ENCODE results near the gene KIF2A. TPM values are rescaled to one million over a fixed set of nuclear protein-coding genes. Genes with fewer than 3 reads are reported as not detected.

The KIF2A gene
- total and polyA plus RNA-seq, 4 donors: 3.5 to 64.3 (median 20.3) TPM

DNA sequence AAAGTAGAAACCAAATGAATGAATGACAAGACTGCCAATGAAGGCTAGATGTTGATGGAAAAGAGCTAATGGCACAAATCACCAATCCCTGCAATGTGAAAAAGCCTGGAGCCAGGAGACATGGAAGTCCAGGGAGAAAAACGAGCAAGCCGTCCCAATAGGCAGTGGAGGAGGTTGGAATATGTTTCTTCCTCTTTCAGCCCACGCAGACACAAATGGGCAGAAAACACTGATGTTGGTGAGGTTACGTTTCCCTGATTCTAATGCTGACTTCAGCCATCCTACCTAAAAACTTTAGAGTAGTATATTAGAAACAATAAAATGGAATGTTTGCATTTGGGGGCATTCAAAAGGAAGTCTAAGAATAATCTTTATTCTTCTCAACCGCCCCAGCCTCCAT, 23.9 kb upstream of the KIF2A start:
- 59 to 63% methylated on average over 5 of the region's 5 CpGs for WGBS, 2 donors
- Histone ChIP-seq H3K36me3 (ENCODE audit: control insufficient read depth in 4 of 4, insufficient read depth in 4 of 4, low read length in 4 of 4) (no peaks in the 10 kb centered on the region), H3K4me3 (no peak overlapping the region)

DNA sequence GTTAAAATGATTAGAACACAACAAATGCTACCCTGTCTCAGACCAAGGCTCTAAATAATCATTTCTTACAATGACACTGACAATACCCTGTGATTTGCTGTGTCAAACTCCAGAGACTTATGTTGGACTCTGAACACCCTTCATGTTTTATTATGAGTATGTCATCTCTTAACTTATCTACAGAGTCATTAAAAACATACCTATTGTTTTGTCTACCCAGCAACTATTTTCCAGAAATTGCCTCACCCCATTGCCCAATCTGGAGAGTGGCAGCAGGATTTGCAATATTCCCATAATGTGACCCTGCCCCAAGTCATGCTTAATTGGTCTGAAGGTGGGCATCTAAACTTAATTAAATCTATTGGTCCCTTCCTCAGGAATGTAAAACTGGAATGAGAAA, 23.0 kb upstream of the KIF2A start:
- ATAC-seq (ENCODE audit: insufficient read depth, low FRiP score) (no peak), DNase-seq (no peak)
- Histone ChIP-seq H3K27ac (ENCODE audit: low read depth in 1 of 2, low read length in 1 of 2) (no peak overlapping the region), H3K9ac (ENCODE audit: insufficient read depth in 1 of 2, low read length in 2 of 2) (no peak overlapping the region), H3K27me3 (ENCODE audit: control insufficient read depth in 3 of 3, insufficient read depth in 3 of 3, low read length in 2 of 3) (peaks cover 0 to 2% (median 0%) of the 10 kb centered on the region in 3 donors), H3K4me1 (ENCODE audit: control insufficient read depth in 5 of 5, insufficient read depth in 5 of 5, low read length in 5 of 5) (no peaks in the 10 kb centered on the region), H3K9me3 (ENCODE audit: control insufficient read depth in 4 of 4, insufficient read depth in 3 of 4, low read length in 3 of 4) (no peaks in the 10 kb centered on the region), H3K4me3 (no peak overlapping the region), H3K36me3 (ENCODE audit: control insufficient read depth in 4 of 4, insufficient read depth in 4 of 4, low read length in 4 of 4) (no peaks in the 10 kb centered on the region)
- TF ChIP-seq, protein P1, sequence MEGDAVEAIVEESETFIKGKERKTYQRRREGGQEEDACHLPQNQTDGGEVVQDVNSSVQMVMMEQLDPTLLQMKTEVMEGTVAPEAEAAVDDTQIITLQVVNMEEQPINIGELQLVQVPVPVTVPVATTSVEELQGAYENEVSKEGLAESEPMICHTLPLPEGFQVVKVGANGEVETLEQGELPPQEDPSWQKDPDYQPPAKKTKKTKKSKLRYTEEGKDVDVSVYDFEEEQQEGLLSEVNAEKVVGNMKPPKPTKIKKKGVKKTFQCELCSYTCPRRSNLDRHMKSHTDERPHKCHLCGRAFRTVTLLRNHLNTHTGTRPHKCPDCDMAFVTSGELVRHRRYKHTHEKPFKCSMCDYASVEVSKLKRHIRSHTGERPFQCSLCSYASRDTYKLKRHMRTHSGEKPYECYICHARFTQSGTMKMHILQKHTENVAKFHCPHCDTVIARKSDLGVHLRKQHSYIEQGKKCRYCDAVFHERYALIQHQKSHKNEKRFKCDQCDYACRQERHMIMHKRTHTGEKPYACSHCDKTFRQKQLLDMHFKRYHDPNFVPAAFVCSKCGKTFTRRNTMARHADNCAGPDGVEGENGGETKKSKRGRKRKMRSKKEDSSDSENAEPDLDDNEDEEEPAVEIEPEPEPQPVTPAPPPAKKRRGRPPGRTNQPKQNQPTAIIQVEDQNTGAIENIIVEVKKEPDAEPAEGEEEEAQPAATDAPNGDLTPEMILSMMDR (IDR thresholded peaks at IDR 0.05; ENCODE audit: control extremely low read depth, extremely low read depth): no peak

More for the DNA sequence above, 23.9 kb upstream of the KIF2A start:
- TF ChIP-seq, protein P1 (IDR thresholded peaks at IDR 0.05; ENCODE audit: control extremely low read depth, extremely low read depth): no peak
- no peak overlapping the region for H3K9ac ChIP-seq (ENCODE audit: insufficient read depth in 1 of 2, low read length in 2 of 2)
- DNase-seq (no peak), ATAC-seq (ENCODE audit: insufficient read depth, low FRiP score) (no peak)
- H3K27me3 ChIP-seq (ENCODE audit: control insufficient read depth in 3 of 3, insufficient read depth in 3 of 3, low read length in 2 of 3): peaks cover 0 to 2% (median 0%) of the 10 kb centered on the region in 3 donors
- no peaks in the 10 kb centered on the region for H3K9me3 ChIP-seq (ENCODE audit: control insufficient read depth in 4 of 4, insufficient read depth in 3 of 4, low read length in 3 of 4)
- H3K4me1 ChIP-seq (ENCODE audit: control insufficient read depth in 5 of 5, insufficient read depth in 5 of 5, low read length in 5 of 5): no peaks in the 10 kb centered on the region
- no peak overlapping the region for H3K27ac ChIP-seq (ENCODE audit: low read depth in 1 of 2, low read length in 1 of 2)

DNA sequence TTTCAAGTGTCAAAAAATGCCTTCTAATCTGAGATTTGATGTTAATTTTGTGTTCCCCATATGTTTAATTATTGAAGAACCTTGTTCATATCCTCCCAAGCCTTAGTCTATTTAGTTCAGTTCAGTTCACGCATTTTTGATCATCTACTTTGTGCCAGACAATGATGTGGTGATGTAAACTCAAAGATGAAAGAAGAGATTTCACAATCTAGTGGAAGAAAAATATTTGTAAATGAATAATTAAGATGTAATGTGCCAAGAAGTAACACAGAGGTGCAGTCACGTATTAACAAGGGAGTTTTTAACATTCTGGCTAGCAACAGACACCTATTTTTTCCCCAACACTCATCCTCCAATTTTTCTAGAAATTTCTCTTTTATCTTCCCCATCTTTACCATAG, 22.1 kb upstream of the KIF2A start:
- no peak for DNase-seq
- Histone ChIP-seq H3K4me3 (no peak overlapping the region), H3K27me3 (ENCODE audit: control insufficient read depth in 3 of 3, insufficient read depth in 3 of 3, low read length in 2 of 3) (peaks cover 0 to 2% (median 0%) of the 10 kb centered on the region in 3 donors), H3K36me3 (ENCODE audit: control insufficient read depth in 4 of 4, insufficient read depth in 4 of 4, low read length in 4 of 4) (no peaks in the 10 kb centered on the region), H3K9ac (ENCODE audit: insufficient read depth in 1 of 2, low read length in 2 of 2) (no peak overlapping the region), H3K4me1 (ENCODE audit: control insufficient read depth in 5 of 5, insufficient read depth in 5 of 5, low read length in 5 of 5) (no peaks in the 10 kb centered on the region), H3K9me3 (ENCODE audit: control insufficient read depth in 4 of 4, insufficient read depth in 3 of 4, low read length in 3 of 4) (no peaks in the 10 kb centered on the region), H3K27ac (ENCODE audit: low read depth in 1 of 2, low read length in 1 of 2) (no peak overlapping the region)
- 73 to 89% methylated on average over 2 of the region's 2 CpGs for WGBS, 2 donors
- ATAC-seq (ENCODE audit: insufficient read depth, low FRiP score): no peak
- TF ChIP-seq, protein P1 (IDR thresholded peaks at IDR 0.05; ENCODE audit: control extremely low read depth, extremely low read depth): no peak
